Ovary (tissue), 3 donors: Measurements from ENCODE around the gene PKP1.

Experiments used
- CTCF ChIP-seq, 3 donors: fragments of 450-650 bp in 2 of 3; fragments of 200-600 bp in 1 of 3; IDR thresholded peaks; one replicate each; pipeline versions ENCODE4 v1.5.1 to v1.8.0; 2016 to 2022; ENCODE audit warnings: antibody characterized with exemption in 3 of 3, mild to moderate bottlenecking in 1 of 3
- POLR2A ChIP-seq: fragments of 450-650 bp; IDR thresholded peaks from one replicate; pipeline ENCODE4 v1.6.1; 2017; ENCODE audit warnings: antibody characterized with exemption, mild to moderate bottlenecking, moderate library complexity
- donor health status: DM: no; HTN: no; CAD: no.

GRCh38 chr1:201335174-201335870 is 52.0 kb downstream of the PKP1 start:
- TF ChIP-seq CTCF (IDR thresholded peaks at IDR 0.05) (no peak), POLR2A (no peak)
